ENCODE data around the gene CCR5AS.

Gene CCR5AS

DNA sequence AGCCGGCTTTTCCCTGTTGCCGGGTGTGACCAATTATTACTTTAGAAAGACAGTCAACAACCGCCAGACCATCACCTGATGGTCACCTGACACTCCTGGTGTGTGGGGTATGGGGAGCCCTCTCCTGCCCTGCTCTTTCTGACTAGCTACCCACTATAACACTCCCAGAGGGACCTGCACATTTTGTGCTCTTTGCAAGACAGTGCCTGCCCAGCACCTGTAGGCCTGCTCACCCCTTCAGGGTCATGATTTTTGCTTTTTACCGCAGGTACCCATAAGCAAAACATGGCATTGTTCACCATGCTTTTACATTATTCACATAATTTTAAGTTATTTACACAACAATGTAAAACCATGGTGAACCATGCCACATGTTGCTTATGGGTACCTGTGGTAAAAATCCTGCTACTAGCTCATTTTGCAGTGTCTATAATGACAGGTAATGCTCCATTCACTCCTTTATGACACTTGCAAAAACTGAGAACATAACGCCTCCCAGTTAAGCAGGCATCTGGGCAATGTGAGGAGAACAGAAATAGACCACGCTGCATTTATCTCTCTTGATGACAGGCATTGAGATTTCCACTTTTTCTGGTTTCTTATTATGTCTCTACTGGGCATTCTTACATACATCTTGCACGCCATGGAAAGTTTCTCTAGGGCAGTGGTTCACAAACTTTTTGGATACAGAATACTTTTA, 10.1 kb upstream of the CCR5AS start:
- H3K36me3 ChIP-seq (replicated peaks in 1 of 2): no peaks in the 10 kb centered on the region
- DNase-seq: no peak
- H3K9me3 ChIP-seq (replicated peaks in 1 of 3): no peaks in the 10 kb centered on the region
- intact Hi-C loops (cut with DNase I): no loop called here
- TF ChIP-seq, protein P1, sequence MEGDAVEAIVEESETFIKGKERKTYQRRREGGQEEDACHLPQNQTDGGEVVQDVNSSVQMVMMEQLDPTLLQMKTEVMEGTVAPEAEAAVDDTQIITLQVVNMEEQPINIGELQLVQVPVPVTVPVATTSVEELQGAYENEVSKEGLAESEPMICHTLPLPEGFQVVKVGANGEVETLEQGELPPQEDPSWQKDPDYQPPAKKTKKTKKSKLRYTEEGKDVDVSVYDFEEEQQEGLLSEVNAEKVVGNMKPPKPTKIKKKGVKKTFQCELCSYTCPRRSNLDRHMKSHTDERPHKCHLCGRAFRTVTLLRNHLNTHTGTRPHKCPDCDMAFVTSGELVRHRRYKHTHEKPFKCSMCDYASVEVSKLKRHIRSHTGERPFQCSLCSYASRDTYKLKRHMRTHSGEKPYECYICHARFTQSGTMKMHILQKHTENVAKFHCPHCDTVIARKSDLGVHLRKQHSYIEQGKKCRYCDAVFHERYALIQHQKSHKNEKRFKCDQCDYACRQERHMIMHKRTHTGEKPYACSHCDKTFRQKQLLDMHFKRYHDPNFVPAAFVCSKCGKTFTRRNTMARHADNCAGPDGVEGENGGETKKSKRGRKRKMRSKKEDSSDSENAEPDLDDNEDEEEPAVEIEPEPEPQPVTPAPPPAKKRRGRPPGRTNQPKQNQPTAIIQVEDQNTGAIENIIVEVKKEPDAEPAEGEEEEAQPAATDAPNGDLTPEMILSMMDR (IDR thresholded peaks at IDR 0.05): no peak
- no peak for TF ChIP-seq POLR2A (IDR thresholded peaks at IDR 0.05)
- no peaks in the 10 kb centered on the region for H3K27me3 ChIP-seq
- no peak overlapping the region for H3K27ac ChIP-seq
- H3K4me3 ChIP-seq: no peak overlapping the region
- no peaks in the 10 kb centered on the region for H3K4me1 ChIP-seq (replicated peaks in 1 of 2)
- 81 to 90% (median 86%) methylated on average over 7 of the region's 7 CpGs for WGBS, 4 donors

DNA sequence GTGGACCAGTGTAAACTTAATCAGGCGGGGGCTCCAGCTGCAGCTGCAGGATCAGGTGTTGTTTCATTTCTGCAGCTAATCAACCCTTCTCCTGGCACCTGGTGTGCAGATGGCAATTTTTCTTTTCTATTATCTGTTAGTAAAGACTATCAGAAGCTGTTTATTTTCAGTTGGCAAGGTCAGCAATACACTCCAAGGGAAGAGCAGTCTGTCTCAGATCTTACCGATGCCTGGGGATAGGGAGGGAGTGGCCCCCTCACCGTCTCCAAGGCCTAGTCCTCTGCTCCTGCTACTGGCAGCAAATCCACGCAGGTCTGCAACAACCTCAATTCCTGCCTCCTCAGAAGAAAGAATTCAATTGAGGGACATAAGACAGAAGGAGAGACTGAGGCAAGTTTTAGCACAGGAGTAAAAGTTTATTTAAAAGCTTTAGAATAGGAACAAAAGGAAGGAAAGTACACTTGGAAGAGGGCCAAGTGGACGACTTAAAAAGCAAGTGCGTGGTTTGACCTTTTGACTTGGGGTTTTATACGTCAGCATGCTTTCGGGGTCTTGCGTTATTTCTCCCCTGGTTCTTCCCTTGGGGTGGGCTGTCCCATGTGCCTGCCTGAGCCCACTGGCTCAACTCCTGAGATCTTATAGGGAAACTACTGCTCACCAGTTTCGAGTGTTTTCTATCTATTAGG, 9.4 kb upstream of the CCR5AS start:
- Histone ChIP-seq H3K27ac (no peak overlapping the region), H3K36me3 (replicated peaks in 1 of 2) (no peaks in the 10 kb centered on the region), H3K4me3 (no peak overlapping the region), H3K9me3 (replicated peaks in 1 of 3) (no peaks in the 10 kb centered on the region), H3K4me1 (replicated peaks in 1 of 2) (no peaks in the 10 kb centered on the region), H3K27me3 (no peaks in the 10 kb centered on the region)
- DNase-seq: no peak
- TF ChIP-seq, protein P1 (IDR thresholded peaks at IDR 0.05): no peak
- no peak for TF ChIP-seq POLR2A (IDR thresholded peaks at IDR 0.05)
- WGBS, 4 donors: 50 to 59% (median 50%) methylated on average over 10 of the region's 10 CpGs
- intact Hi-C loops (cut with DNase I): no loop called here

DNA sequence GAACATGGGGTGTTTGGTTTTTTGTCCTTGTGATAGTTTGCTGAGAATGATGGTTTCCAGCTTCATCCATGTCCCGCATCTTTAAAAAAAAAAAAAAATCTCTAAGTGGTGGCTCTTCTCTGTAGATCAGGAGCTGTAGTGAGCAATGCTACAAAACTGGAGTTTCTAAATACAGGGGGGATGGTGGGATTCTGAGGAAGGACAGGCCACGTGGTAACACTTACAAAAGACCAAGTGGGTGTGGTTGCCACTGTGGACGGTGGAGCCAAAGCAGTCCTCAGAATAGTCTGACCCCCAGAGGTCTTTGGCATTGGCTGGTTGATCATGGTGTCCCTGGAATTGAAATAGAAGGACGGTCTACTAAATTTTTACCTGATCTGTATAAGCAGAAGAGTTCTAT, 7.9 kb upstream of the CCR5AS start:
- 73 to 82% (median 79%) methylated on average over 4 of the region's 4 CpGs for WGBS, 4 donors
- no peaks in the 10 kb centered on the region for H3K4me1 ChIP-seq (replicated peaks in 1 of 2)
- H3K4me3 ChIP-seq: no peak overlapping the region
- TF ChIP-seq, protein P1 (IDR thresholded peaks at IDR 0.05): no peak
- no peak for TF ChIP-seq POLR2A (IDR thresholded peaks at IDR 0.05)
- H3K9me3 ChIP-seq (replicated peaks in 1 of 3): no peaks in the 10 kb centered on the region
- intact Hi-C loops (cut with DNase I): no loop called here
- no peaks in the 10 kb centered on the region for H3K36me3 ChIP-seq (replicated peaks in 1 of 2)
- no peak overlapping the region for H3K27ac ChIP-seq
- DNase-seq: no peak
- no peaks in the 10 kb centered on the region for H3K27me3 ChIP-seq

DNA sequence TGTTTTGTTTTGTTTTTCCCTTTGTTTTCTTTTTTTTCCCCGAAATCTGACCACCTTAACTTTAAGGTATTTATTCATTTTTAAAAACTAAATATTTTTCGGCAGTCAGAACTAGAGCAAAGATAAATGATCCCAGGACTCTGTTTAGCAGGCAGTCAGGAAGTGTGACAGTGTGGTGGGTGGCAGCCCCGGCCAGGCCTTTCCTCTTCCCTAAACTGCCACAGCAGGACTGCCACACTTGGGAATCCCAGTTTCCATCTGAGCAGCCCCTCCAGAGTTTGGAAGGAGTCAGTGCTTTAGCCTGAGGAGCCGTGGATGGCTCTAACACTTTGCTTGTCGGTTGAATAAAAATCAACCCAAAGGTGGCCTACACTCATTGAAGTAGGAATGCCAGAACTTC, 7.1 kb upstream of the CCR5AS start:
- Histone ChIP-seq H3K9me3 (replicated peaks in 1 of 3) (no peaks in the 10 kb centered on the region), H3K4me3 (no peak overlapping the region), H3K36me3 (replicated peaks in 1 of 2) (no peaks in the 10 kb centered on the region), H3K4me1 (replicated peaks in 1 of 2) (no peaks in the 10 kb centered on the region), H3K27ac (no peak overlapping the region), H3K27me3 (no peaks in the 10 kb centered on the region)
- 53 to 76% (median 71%) methylated on average over 5 of the region's 5 CpGs for WGBS, 4 donors
- intact Hi-C loops (cut with DNase I): no loop called here
- no peak for DNase-seq
- TF ChIP-seq, protein P1 (IDR thresholded peaks at IDR 0.05): no peak
- TF ChIP-seq POLR2A (IDR thresholded peaks at IDR 0.05): no peak
